SK-N-SH (cell line): Measurements from ENCODE around the gene LARP1. TPM values are rescaled to one million over a fixed set of nuclear protein-coding genes. Genes with fewer than 3 reads are reported as not detected.

Experiments used
- CTCF ChIA-PET: fragments of 300-600, 350-600 bp; formaldehyde crosslinking; extraction: SDS; loops from one replicate; lab custom pipeline; 2021; lab: Yijun Ruan, JAX
- POLR2A ChIA-PET: fragments of 350-600 bp; sonication (Branson Sonifier 250); formaldehyde crosslinking; extraction: SDS; loops from one replicate; lab custom pipeline; 2020; ENCODE audit warnings: antibody characterized with exemption, inconsistent platforms; lab: Yijun Ruan, JAX
- DNase-seq: peaks from one replicate; pipeline ENCODE4 v3.0.0; 2012
- H2AFZ ChIP-seq: fragments of 200-600 bp; sonication (generic); 2 replicates; pipeline ENCODE4 v1.8.1; 2016; ENCODE audit warnings: antibody characterized with exemption, mild to moderate bottlenecking, low read depth
- H3F3A ChIP-seq: fragments of 200-600 bp; sonication (generic); replicated peaks from 2 replicates; pipeline ENCODE3; 2016; ENCODE audit warnings: antibody characterized with exemption, mild to moderate bottlenecking; ENCODE audit not compliant: insufficient read depth
- H3K27ac ChIP-seq, 2 experiments: fragments of 200-500 bp in 1 of 2; fragments of 200-600 bp in 1 of 2; sonication (Bioruptor generic) in 1 of 2; sonication (generic), shearing (Covaris generic) in 1 of 2; 2 replicates each; pipeline versions ENCODE4 v1.5.1 to v1.6.1; 2014 to 2016; ENCODE audit warnings: low read depth in 2 of 2, inconsistent platforms in 1 of 2, low read length in 1 of 2, mild to moderate bottlenecking in 1 of 2, mixed read lengths in 1 of 2
- H3K27me3 ChIP-seq: fragments of 200-600 bp; sonication (generic), shearing (Covaris generic); 2 replicates; pipeline ENCODE4 v1.6.1; 2016; ENCODE audit warnings: mixed run types; ENCODE audit not compliant: insufficient read depth
- H3K36me3 ChIP-seq, 2 experiments: fragments of 200-500 bp in 1 of 2; fragments of 200-600 bp in 1 of 2; sonication (Bioruptor generic) in 1 of 2; sonication (generic) in 1 of 2; replicated peaks in 1 of 2; 2 replicates each; pipeline versions ENCODE3 to v1.5.1; 2014 to 2016; ENCODE audit warnings: low read length in 1 of 2, mild to moderate bottlenecking in 1 of 2; ENCODE audit not compliant: insufficient read depth in 2 of 2, control insufficient read depth in 1 of 2
- H3K4me1 ChIP-seq, 2 experiments: fragments of 200-500 bp in 1 of 2; fragments of 200-600 bp in 1 of 2; sonication (Bioruptor generic) in 1 of 2; sonication (generic), shearing (Covaris generic) in 1 of 2; 2 replicates each; pipeline versions ENCODE4 v1.5.1 to v1.6.1; 2014 to 2016; ENCODE audit warnings: low read depth in 1 of 2, low read length in 1 of 2, mixed run types in 1 of 2; ENCODE audit not compliant: insufficient read depth in 2 of 2, control insufficient read depth in 1 of 2
- H3K4me2 ChIP-seq: fragments of 200-600 bp; sonication (generic), shearing (Covaris generic); 2 replicates; pipeline ENCODE4 v1.6.1; 2017; ENCODE audit warnings: mixed run types
- H3K4me3 ChIP-seq, 2 experiments: fragments of 200-500 bp in 1 of 2; fragments of 200-600 bp in 1 of 2; sonication (Bioruptor generic) in 1 of 2; sonication (generic), shearing (Covaris generic) in 1 of 2; 2 replicates each; pipeline versions ENCODE4 v1.5.1 to v1.8.1; 2014 to 2016; ENCODE audit warnings: low read depth in 2 of 2, inconsistent platforms in 1 of 2, low read length in 1 of 2, mild to moderate bottlenecking in 1 of 2, mixed read lengths in 1 of 2, moderate library complexity in 1 of 2
- H3K79me2 ChIP-seq: fragments of 200-600 bp; sonication (generic); 2 replicates; pipeline ENCODE4 v1.8.1; 2017; ENCODE audit warnings: mild to moderate bottlenecking; ENCODE audit not compliant: insufficient read depth
- H3K9ac ChIP-seq: fragments of 200-600 bp; sonication (generic); 2 replicates; pipeline ENCODE4 v1.6.1; 2017; ENCODE audit warnings: mixed run types
- H3K9me2 ChIP-seq: fragments of 200-600 bp; sonication (generic); 2 replicates; pipeline ENCODE4 v1.6.1; 2017; ENCODE audit warnings: mixed run types
- H3K9me3 ChIP-seq: fragments of 200-600 bp; sonication (generic); 2 replicates; pipeline ENCODE4 v1.6.1; 2017; ENCODE audit warnings: mixed run types, mild to moderate bottlenecking, moderate library complexity
- H4K20me1 ChIP-seq: fragments of 200-600 bp; sonication (generic); 2 replicates; pipeline ENCODE4 v1.6.1; 2017; ENCODE audit warnings: mild to moderate bottlenecking, mixed run types; ENCODE audit not compliant: insufficient read depth
- ELF1 ChIP-seq: IDR thresholded peaks from 2 replicates; pipeline ENCODE4 v1.4.0; 2012
- EP300 ChIP-seq, 2 experiments: IDR thresholded peaks; 2 replicates each; pipeline versions ENCODE4 v1.4.0 to v1.6.1; 2012; ENCODE audit warnings: borderline replicate concordance in 1 of 2, low read depth in 1 of 2, low read length in 1 of 2
- EZH2phosphoT487 ChIP-seq: fragments of 200-600 bp; sonication (generic); IDR thresholded peaks from 2 replicates; pipeline ENCODE4 v1.6.1; 2017; ENCODE audit warnings: low read depth, mixed run types, mild to moderate bottlenecking, antibody characterized with exemption, moderate library complexity, borderline replicate concordance
- FOSL2 ChIP-seq: IDR thresholded peaks from 2 replicates; pipeline ENCODE4 v1.4.0; 2012; ENCODE audit warnings: low read depth, mild to moderate bottlenecking, moderate library complexity, borderline replicate concordance
- FOXJ3 ChIP-seq: sonication (generic); formaldehyde crosslinking; IDR thresholded peaks from 2 replicates; pipeline ENCODE4 v1.5.1; 2020; ENCODE audit warnings: mild to moderate bottlenecking, missing genetic modification reagents
- GABPA ChIP-seq: IDR thresholded peaks from 2 replicates; pipeline ENCODE4 v1.4.0; 2012; ENCODE audit warnings: low read depth, mild to moderate bottlenecking
- JUND ChIP-seq: IDR thresholded peaks from 2 replicates; pipeline ENCODE4 v1.4.0; 2012
- NFIC ChIP-seq: IDR thresholded peaks from 2 replicates; pipeline ENCODE4 v1.4.0; 2012; ENCODE audit warnings: borderline replicate concordance
- POLR2AphosphoS5 ChIP-seq: IDR thresholded peaks from 2 replicates; pipeline ENCODE4 v1.6.1; 2012; ENCODE audit warnings: low read depth, low read length
- REST ChIP-seq: IDR thresholded peaks from 2 replicates; pipeline ENCODE4 v1.6.1; 2012; ENCODE audit warnings: mild to moderate bottlenecking, low read depth, low read length, moderate library complexity
- RFX5 ChIP-seq: IDR thresholded peaks from 2 replicates; pipeline ENCODE4 v1.6.1; 2012; ENCODE audit warnings: mild to moderate bottlenecking, improper control_type of control experiment, low read length
- SMC3 ChIP-seq: IDR thresholded peaks from 2 replicates; pipeline ENCODE4 v1.6.1; 2012; ENCODE audit warnings: low read depth, low read length, improper control_type of control experiment
- TAF1 ChIP-seq: IDR thresholded peaks from 2 replicates; pipeline ENCODE4 v1.6.1; 2012; ENCODE audit warnings: low read depth, mild to moderate bottlenecking, low read length, moderate library complexity, borderline replicate concordance
- YY1 ChIP-seq: IDR thresholded peaks from 2 replicates; pipeline ENCODE4 v1.4.0; 2012; ENCODE audit warnings: low read depth, mild to moderate bottlenecking
- WGBS: methylation state at CpG from one replicate; pipeline ENCODE4 v1.1.6; 2017; ENCODE audit warnings: low lambda C conversion rate; 5-methylcytosine and 5-hydroxymethylcytosine counted together
- polyA plus RNA-seq, 3 experiments: library from polyadenylated mRNA; depleted of rRNA; stranded (reverse); fragments of >200 nt; gene quantifications; 2 replicates each; pipeline ENCODE4 v1.2.3, GENCODE V29; 2012
- TF ChIP-seq, protein P1 (sequence below): fragments of 150-350 bp; IDR thresholded peaks from 2 replicates; pipeline ENCODE4 v1.6.1; 2017; ENCODE audit warnings: antibody characterized with exemption, low read length, low read depth, borderline replicate concordance
- TF ChIP-seq, protein P2 (sequence below): IDR thresholded peaks from 2 replicates; pipeline ENCODE4; 2012
- TF ChIP-seq, protein P3 (sequence below): IDR thresholded peaks from 2 replicates; pipeline ENCODE4 v1.4.0; 2012; ENCODE audit warnings: low read depth, borderline replicate concordance

The LARP1 gene
- polyA plus RNA-seq, 1 of the 3 experiments (the other 2 are of a cell fraction), result 57.4 TPM

- Histone ChIP-seq H3K9me3 (no peaks in the 10 kb centered on the region), H3F3A (no peaks in the 10 kb centered on the region), H3K4me3 (no peak overlapping the region), H3K4me2 (no peak overlapping the region), H3K27ac (no peak overlapping the region), H4K20me1 (no peaks in the 10 kb centered on the region), H2AFZ (no peak overlapping the region), H3K36me3 (no peaks in the 10 kb centered on the region), H3K4me1 (peaks cover 0 to 8% of the 10 kb centered on the region in 2 experiments; a peak in 2 of 4 replicates), H3K9me2 (no peaks in the 10 kb centered on the region), H3K9ac (no peak overlapping the region), H3K79me2 (no peaks in the 10 kb centered on the region), H3K27me3 (no peaks in the 10 kb centered on the region)
- DNase-seq, result no peak
- ChIA-PET CTCF (interaction anchor here (1.1 kb wide), 1 partner anchor 190 kb away, joined by 3 read pairs; no protein-coding TSS in a partner anchor), POLR2A (interaction anchor here (0.8 kb wide), 1 partner anchor 16 kb away, joined by 3 read pairs; the partner anchor contains the start of gene CNOT8)
- TF ChIP-seq NFIC (no peak), RFX5 (no peak), FOXJ3 (CRISPR knock-in tag) (no peak), ELF1 (no peak), FOSL2 (no peak), TAF1 (no peak), SMC3 (no peak), REST (no peak), EP300 (IDR thresholded peaks at IDR 0.05; ENCODE audit: borderline replicate concordance in 1 of 2, low read depth in 1 of 2, low read length in 1 of 2) (no peak), YY1 (no peak), EZH2phosphoT487 (no peak), GABPA (no peak), POLR2AphosphoS5 (no peak), JUND (no peak)
- TF ChIP-seq, protein P1, sequence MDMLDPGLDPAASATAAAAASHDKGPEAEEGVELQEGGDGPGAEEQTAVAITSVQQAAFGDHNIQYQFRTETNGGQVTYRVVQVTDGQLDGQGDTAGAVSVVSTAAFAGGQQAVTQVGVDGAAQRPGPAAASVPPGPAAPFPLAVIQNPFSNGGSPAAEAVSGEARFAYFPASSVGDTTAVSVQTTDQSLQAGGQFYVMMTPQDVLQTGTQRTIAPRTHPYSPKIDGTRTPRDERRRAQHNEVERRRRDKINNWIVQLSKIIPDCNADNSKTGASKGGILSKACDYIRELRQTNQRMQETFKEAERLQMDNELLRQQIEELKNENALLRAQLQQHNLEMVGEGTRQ, result no peak
- TF ChIP-seq, protein P2, sequence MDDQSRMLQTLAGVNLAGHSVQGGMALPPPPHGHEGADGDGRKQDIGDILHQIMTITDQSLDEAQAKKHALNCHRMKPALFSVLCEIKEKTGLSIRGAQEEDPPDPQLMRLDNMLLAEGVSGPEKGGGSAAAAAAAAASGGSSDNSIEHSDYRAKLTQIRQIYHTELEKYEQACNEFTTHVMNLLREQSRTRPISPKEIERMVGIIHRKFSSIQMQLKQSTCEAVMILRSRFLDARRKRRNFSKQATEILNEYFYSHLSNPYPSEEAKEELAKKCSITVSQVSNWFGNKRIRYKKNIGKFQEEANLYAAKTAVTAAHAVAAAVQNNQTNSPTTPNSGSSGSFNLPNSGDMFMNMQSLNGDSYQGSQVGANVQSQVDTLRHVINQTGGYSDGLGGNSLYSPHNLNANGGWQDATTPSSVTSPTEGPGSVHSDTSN, result no peak
- TF ChIP-seq, protein P3, sequence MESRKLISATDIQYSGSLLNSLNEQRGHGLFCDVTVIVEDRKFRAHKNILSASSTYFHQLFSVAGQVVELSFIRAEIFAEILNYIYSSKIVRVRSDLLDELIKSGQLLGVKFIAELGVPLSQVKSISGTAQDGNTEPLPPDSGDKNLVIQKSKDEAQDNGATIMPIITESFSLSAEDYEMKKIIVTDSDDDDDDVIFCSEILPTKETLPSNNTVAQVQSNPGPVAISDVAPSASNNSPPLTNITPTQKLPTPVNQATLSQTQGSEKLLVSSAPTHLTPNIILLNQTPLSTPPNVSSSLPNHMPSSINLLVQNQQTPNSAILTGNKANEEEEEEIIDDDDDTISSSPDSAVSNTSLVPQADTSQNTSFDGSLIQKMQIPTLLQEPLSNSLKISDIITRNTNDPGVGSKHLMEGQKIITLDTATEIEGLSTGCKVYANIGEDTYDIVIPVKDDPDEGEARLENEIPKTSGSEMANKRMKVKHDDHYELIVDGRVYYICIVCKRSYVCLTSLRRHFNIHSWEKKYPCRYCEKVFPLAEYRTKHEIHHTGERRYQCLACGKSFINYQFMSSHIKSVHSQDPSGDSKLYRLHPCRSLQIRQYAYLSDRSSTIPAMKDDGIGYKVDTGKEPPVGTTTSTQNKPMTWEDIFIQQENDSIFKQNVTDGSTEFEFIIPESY, result no peak
- 92% methylated on average over 6 of the region's 6 CpGs for WGBS
Observed at GRCh38 chr5:154842689-154843530, 87.7 kb downstream of the LARP1 start.
